NCI-H69 (cell line): ENCODE results near the gene AMZ2.
"Not testable (repeated sequence)": the region's sequence is repeated elsewhere in the genome, so short reads cannot be mapped to it uniquely, and the experiment has no call there.

ENCODE experiments used
- DNase-seq: peaks from one replicate; lab custom pipeline; 2025; lab: John Stamatoyannopoulos, UW

Gene AMZ2

DNA sequence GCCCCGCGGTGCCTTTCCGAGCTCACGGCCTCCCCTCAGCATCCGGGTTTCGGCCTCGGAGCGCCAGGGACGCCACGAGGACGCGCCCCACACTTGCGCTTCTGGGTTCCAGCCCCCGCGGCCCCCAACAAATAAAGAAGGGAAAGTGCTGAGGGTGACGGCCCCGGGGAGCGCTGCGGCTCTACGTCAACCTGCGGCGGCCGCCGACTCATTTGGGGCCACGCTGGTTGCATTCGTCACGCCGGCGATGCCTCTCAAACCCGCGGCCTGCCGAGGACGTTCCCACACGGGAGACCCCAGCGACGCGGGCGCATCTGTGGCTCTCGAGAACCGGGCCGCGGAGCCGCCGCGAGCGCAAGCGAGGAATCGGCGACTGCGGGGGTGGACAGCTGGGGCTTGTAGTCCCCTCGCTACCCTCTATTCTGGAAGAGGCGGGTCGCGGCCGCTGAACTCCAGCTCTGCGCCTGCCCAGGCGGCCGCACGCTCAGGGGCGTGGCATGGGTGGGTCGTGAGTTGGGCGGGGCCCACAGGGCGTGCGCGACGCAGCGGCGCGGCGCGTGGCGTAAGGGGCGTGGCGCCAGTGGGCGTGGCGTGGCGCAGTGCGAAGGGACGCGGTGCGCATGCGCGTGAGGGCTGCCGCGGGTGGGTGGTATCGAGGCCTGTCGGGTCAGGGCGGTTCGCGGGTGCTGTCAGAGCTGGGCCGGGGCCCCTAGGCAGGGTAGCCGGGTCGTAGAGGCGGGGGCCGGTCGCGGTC is at the start of gene AMZ2:
Gene AMZ2, plus strand, starts transcription at position 599 of the 754 bp plus-strand sequence. CDS start 2,145 bp downstream, outside the sequence.
- DNase-seq = peak; percentile 98

- peak; percentile 66 for DNase-seq
Measured at GRCh38 chr17:68198931-68199836, 48.7 kb upstream of the AMZ2 start.

DNA sequence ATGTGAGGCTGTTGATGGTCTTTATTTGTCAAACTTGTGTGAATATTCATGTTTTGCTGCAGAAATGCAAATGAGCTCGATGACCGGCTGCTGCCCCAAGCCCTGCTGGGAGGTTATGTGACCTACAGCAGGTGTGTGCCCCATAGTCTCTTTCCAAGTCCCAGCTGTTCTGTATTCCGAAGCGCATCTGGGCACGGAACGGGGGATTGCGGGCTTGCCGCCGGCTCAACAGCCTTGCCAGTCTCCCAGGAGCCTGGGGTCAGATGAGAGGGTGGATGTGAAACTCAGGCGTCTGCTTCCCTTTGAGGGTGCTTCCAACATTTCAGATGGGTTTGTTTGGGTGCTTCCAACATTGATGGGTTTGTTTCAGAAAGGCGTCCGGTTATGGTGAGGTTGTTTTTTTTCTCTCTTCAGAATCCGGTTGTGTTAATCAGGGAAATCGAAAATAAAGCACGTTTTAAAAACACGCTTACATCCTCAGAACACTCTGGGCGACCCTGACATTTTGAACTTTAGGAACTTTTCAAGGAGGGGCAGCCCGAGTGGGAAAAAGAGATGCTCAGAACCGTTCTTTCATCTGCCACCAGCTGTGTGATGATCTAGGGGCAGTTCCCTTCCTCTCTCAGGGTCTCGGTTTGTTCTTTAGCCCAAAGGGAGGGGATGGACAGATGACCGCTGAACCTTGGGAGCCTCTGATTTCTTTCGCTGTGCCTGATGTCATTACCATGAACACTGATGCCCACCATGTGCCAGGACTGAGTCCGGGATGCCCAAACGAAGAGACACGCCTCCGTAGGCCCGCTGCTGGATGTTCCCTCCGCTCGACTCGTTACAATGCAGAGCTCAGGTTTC is 47.8 kb upstream of the AMZ2 start:
- peak; percentile 48 for DNase-seq

DNA sequence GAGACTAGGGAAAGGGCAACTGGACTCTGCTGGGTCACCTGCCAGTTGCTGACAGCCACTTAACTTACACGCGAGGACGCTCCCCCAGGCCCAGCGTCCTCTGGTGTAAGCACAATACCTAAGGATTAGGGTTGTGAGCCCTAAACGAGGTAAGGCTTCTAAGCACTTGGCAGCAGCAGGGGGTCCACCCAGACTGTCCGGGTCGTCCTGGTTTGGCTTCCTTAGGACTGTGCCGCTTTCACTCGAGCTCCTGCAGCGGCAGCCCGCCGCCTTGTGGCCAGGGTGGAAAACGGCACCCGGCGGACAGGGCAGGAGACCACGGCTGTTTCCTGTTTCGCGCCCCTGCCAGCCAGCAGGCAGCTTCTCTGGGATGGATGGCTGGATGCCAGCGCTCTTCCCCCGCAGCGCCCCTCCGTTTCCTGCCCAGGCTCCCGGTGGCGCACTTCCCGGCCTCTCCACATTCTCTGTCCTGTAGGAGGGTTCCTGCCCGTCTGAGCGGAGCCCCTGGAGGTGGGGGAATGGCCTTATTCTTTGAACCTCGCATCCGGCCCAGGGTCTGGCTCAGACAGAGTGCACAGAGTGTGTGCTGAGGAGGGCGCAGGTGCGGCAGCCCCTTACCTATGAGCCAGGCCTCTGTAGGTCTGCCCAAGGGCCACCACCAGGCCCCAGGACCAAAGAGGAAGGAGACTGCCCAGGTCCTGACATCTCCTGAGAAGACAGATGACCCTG is 47.0 kb upstream of the AMZ2 start:
- peak; percentile 93 for DNase-seq

DNA sequence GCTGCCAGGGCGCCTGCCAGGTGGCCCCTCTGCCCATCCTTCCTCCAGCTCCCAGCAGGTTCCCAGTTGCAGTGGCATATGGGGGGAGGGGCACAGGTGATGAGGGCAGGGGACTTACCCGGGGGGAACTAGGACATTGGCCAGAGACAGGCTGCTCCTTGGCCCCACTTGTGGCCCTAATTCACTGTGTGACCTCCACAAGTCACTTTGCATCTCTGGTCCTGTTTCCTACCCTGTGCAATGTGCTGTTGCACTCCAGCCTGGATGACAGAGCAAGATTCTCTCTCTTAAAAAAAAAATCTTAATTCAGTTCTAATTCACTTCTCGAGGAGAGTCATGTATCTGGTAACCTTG is 46.4 kb upstream of the AMZ2 start:
- not testable (repeated sequence) for DNase-seq

GRCh38 chr17:68202321-68202720 is 45.5 kb upstream of the AMZ2 start:
- DNase-seq = not testable (repeated sequence)

GRCh38 chr17:68204736-68205135 is 43.1 kb upstream of the AMZ2 start:
- DNase-seq = peak; percentile 41

GRCh38 chr17:68205251-68205807 is 42.5 kb upstream of the AMZ2 start:
- DNase-seq = peak; percentile 94

- DNase-seq = peak; percentile 70
Measured at GRCh38 chr17:68205808-68206720, 41.8 kb upstream of the AMZ2 start.

GRCh38 chr17:68207651-68208253 is 40.1 kb upstream of the AMZ2 start:
- DNase-seq = no peak

- not testable (repeated sequence) for DNase-seq
Measured at GRCh38 chr17:68208651-68209050, 39.2 kb upstream of the AMZ2 start.

DNA sequence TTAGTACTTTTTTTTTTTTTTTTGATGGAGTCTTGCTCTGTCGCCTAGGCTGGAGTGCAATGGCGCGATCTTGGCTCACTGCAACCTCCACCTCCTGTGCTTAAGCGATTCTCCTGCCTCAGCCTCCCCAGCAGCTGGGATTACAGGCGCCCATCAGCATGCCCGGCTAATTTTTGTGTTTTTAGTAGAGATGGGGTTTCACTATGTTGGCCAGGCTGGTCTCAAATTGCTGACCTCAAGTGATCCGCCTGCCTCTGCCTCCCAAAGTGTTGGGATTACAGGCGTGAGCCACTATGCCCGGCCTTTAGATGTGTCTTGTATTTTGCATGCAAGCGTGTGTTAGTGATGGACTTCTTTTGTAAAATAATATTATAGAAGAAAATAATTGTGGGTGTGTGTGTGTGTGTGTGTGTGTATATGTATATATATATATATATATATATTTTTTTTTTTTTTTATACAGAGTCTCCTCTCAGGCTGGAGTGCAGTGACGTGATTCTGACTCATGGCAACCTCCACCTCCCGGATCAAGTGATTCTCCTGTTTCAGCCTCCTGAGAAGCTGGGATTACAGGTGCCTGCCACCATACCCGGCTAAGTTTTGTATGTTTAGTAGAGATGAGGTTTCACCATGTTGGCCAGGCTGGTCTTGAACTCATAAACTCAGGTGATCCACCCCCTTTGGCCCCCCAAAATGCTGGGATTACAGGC is 38.5 kb upstream of the AMZ2 start:
- DNase-seq = not testable (repeated sequence)

GRCh38 chr17:68210570-68211315 is 37.1 kb upstream of the AMZ2 start:
- DNase-seq = no peak

GRCh38 chr17:68213428-68214411 is 34.1 kb upstream of the AMZ2 start:
- not testable (repeated sequence) for DNase-seq

DNA sequence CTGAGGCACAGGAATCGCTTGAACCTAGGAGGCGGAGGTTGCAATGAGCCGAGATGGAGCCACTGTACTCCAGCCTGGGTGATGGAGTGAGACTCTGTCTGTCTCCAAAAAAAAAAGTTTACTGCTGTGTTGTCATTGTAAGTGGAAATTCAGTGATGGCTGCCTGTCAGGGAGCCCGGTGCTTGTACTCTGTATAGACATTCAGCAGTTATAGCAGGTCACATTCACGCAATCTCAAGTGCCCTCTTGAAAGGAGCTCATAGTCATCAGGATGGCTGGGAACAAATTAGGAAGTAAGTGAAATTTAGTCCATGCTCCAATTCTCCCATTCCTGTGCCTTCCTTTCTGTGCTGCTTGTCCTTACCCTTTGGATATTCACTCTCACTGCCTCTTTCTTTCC is 32.4 kb upstream of the AMZ2 start:
- not testable (repeated sequence) for DNase-seq

- DNase-seq = not testable (repeated sequence)
Measured at GRCh38 chr17:68219429-68219828, 28.4 kb upstream of the AMZ2 start.

GRCh38 chr17:68220186-68220585 is 27.7 kb upstream of the AMZ2 start:
- DNase-seq = not testable (repeated sequence)
